Endodermal cell (in vitro differentiated cells): Measurements from ENCODE around the gene FGD4. TPM values are rescaled to one million over a fixed set of nuclear protein-coding genes. Genes with fewer than 3 reads are reported as not detected.

ENCODE experiments used
- DNase-seq: peaks from one replicate; pipeline ENCODE4 v3.0.0-alpha.2; 2017
- H3K27ac ChIP-seq: 2 replicates; pipeline ENCODE4 v1.5.1; 2013; ENCODE audit warnings: mild to moderate bottlenecking, low read depth, low read length, moderate library complexity
- H3K27me3 ChIP-seq: 2 replicates; pipeline ENCODE4 v1.6.1; 2013; ENCODE audit warnings: mild to moderate bottlenecking, low read length, moderate library complexity; ENCODE audit not compliant: insufficient read depth, control insufficient read depth, poor library complexity, severe bottlenecking
- H3K36me3 ChIP-seq: 2 replicates; pipeline ENCODE4 v1.7.0; 2013; ENCODE audit warnings: mild to moderate bottlenecking, low read length, moderate library complexity; ENCODE audit not compliant: control insufficient read depth, insufficient read depth
- H3K4me1 ChIP-seq: one replicate; pipeline ENCODE4 v1.7.0; 2013; ENCODE audit warnings: low read length; ENCODE audit not compliant: control insufficient read depth, insufficient read depth
- H3K4me3 ChIP-seq: 2 replicates; pipeline ENCODE4 v1.5.1; 2013; ENCODE audit warnings: mild to moderate bottlenecking, low read length, moderate library complexity
- H3K9ac ChIP-seq: 2 replicates; pipeline ENCODE4 v1.6.1; 2013; ENCODE audit warnings: mild to moderate bottlenecking, low read length, moderate library complexity; ENCODE audit not compliant: poor library complexity, severe bottlenecking; ENCODE audit errors: extremely low read depth
- H3K9me3 ChIP-seq: 2 replicates; pipeline ENCODE4 v1.6.1; 2013; ENCODE audit warnings: mild to moderate bottlenecking, low read length, moderate library complexity; ENCODE audit not compliant: control insufficient read depth
- H3K27ac Mint-ChIP-seq: 2 replicates; pipeline ENCODE4 v1.8.0; 2020; ENCODE audit warnings: mixed read lengths
- H3K27me3 Mint-ChIP-seq: 2 replicates; pipeline ENCODE4 v1.8.0; 2021; ENCODE audit warnings: mild to moderate bottlenecking, mixed read lengths; ENCODE audit not compliant: insufficient read depth
- H3K36me3 Mint-ChIP-seq: 2 replicates; pipeline ENCODE4 v1.8.0; 2020; ENCODE audit warnings: low read depth, mixed read lengths
- H3K4me1 Mint-ChIP-seq: 2 replicates; pipeline ENCODE4 v1.8.0; 2020; ENCODE audit warnings: mixed read lengths
- H3K4me3 Mint-ChIP-seq: 2 replicates; pipeline ENCODE4 v1.8.0; 2020; ENCODE audit warnings: mild to moderate bottlenecking, moderate library complexity, mixed read lengths
- H3K9me3 Mint-ChIP-seq: 2 replicates; pipeline ENCODE4 v1.8.0; 2020; ENCODE audit warnings: mild to moderate bottlenecking, mixed read lengths
- WGBS, 2 experiments: methylation state at CpG; one replicate each; pipeline versions ENCODE4 v1.1.5 to v1.1.7; 2013; ENCODE audit warnings: missing lambda C conversion rate in 2 of 2, mixed read lengths in 1 of 2; ENCODE audit not compliant: insufficient coverage in 1 of 2, insufficient read length in 1 of 2; 5-methylcytosine and 5-hydroxymethylcytosine counted together
- total RNA-seq, 2 donors: library from RNA; stranded (reverse); fragmentation: NEBNext Ultra II Directional in 1 of 2; extraction: Animal tissue kit (Norgen Biotek cat#: 25700) in 1 of 2; gene quantifications; 2 replicates in 1 of 2; 3 replicates in 1 of 2; pipeline ENCODE4 v1.2.1, GENCODE V29; 2021
- TF ChIP-seq, protein P1 (sequence below): fragments of 200-600 bp; sonication (generic); conservative IDR thresholded peaks from 2 replicates; pipeline ENCODE4 v1.5.0; 2021; ENCODE audit warnings: antibody characterized with exemption, mild to moderate bottlenecking

The FGD4 gene
- total RNA-seq, 2 donors from 2014 or later, result 27.6 to 57.7 TPM

DNA sequence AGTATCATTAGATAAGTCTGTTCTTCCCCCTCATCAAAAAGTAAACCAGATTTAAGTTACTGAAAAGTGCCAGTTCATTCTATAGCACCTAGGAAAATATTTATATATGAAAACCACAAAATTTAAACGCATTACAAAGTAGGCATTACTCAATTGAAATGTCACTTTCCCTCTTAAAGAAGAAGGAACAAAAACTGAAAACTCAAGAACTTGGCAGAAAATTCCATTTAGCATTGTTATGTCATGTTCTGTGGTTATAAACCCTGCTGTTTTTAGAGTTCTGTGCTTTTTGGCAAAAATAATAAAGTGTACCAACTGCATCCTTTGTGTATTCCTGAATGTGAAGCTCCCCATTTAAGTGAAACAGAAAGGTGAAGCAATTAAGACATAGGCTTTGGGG lies 3.6 kb downstream of the FGD4 start:
- Histone ChIP-seq H3K9ac (no peak overlapping the region), H3K27ac (no peak overlapping the region), H3K27me3 (no peaks in the 10 kb centered on the region), H3K36me3 (peaks cover 33% of the 10 kb centered on the region), H3K9me3 (no peaks in the 10 kb centered on the region), H3K4me1 (peaks cover 3% of the 10 kb centered on the region), H3K4me3 (peak overlapping the region; percentile 52)
- no peaks in the 10 kb centered on the region for H3K9me3 Mint-ChIP-seq
- peaks cover 44% of the 10 kb centered on the region for H3K4me1 Mint-ChIP-seq
- 88% methylated on average over 1 of the region's 1 CpG; no CpG with 5 or more reads in 1 of the 2 experiments for WGBS, 2 experiments
- no peaks in the 10 kb centered on the region for H3K27me3 Mint-ChIP-seq
- peak overlapping the region; percentile 89 for H3K4me3 Mint-ChIP-seq
- peaks cover 37% of the 10 kb centered on the region for H3K36me3 Mint-ChIP-seq
- no peak overlapping the region for H3K27ac Mint-ChIP-seq
- no peak for DNase-seq
- TF ChIP-seq, protein P1, sequence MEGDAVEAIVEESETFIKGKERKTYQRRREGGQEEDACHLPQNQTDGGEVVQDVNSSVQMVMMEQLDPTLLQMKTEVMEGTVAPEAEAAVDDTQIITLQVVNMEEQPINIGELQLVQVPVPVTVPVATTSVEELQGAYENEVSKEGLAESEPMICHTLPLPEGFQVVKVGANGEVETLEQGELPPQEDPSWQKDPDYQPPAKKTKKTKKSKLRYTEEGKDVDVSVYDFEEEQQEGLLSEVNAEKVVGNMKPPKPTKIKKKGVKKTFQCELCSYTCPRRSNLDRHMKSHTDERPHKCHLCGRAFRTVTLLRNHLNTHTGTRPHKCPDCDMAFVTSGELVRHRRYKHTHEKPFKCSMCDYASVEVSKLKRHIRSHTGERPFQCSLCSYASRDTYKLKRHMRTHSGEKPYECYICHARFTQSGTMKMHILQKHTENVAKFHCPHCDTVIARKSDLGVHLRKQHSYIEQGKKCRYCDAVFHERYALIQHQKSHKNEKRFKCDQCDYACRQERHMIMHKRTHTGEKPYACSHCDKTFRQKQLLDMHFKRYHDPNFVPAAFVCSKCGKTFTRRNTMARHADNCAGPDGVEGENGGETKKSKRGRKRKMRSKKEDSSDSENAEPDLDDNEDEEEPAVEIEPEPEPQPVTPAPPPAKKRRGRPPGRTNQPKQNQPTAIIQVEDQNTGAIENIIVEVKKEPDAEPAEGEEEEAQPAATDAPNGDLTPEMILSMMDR, result no peak

DNA sequence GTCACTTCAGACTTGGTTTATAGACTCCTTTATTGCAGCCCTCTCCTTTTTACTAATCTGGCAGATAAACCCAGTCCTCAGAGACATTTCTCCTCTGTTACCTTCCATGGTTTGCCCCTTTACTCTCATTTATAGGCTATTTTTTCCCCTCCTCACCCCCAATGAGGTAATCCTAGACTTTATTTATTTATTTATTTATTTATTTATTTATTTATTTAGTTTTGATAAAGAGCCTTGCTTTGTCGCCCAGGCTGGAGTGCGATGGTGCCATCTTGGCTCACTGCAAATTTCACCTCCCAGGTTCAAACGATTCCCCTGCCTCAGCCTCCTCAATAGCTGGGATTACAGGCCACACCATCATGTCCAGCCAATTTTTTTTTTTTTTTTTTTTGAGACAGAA lies 8.4 kb downstream of the FGD4 start:
- H3K4me3 Mint-ChIP-seq, result no peak overlapping the region
- H3K9ac ChIP-seq, result no peak overlapping the region
- H3K27me3 ChIP-seq, result no peaks in the 10 kb centered on the region
- H3K9me3 Mint-ChIP-seq, result no peaks in the 10 kb centered on the region
- peaks cover 47% of the 10 kb centered on the region for H3K36me3 Mint-ChIP-seq
- peak overlapping the region; percentile 6 for H3K27ac Mint-ChIP-seq
- H3K4me3 ChIP-seq, result no peak overlapping the region
- no peak overlapping the region for H3K27ac ChIP-seq
- TF ChIP-seq, protein P1, result no peak
- 67 to 95% methylated on average over 1 to 3 of the region's 3 CpGs for WGBS, 2 experiments
- H3K27me3 Mint-ChIP-seq, result no peaks in the 10 kb centered on the region
- H3K4me1 ChIP-seq, result peaks cover 3% of the 10 kb centered on the region
- DNase-seq, result no peak
- peaks cover 25% of the 10 kb centered on the region for H3K4me1 Mint-ChIP-seq
- no peaks in the 10 kb centered on the region for H3K9me3 ChIP-seq
- H3K36me3 ChIP-seq, result peaks cover 45% of the 10 kb centered on the region

DNA sequence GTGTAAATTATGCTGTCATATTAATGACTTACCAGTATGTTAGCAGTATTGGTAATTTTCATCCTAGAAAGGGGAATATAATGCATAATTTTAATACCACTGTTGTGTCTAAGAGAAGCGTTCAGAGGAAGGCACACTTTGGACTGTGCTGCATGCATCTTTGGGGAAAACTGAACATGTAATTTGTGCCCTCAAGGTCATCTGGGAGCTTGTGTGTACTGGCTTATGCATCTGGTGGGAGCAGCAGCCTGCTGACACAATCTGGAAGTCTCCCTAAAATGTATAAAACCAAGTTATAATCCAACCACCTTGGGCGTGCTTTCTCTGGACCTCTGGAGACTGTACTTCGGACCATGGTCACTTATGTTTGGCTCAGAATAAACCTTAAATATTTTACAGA lies 14.1 kb downstream of the FGD4 start:
- Histone ChIP-seq H3K9ac (no peak overlapping the region), H3K4me3 (no peak overlapping the region), H3K27ac (no peak overlapping the region), H3K36me3 (peaks cover 40% of the 10 kb centered on the region), H3K27me3 (no peaks in the 10 kb centered on the region), H3K9me3 (no peaks in the 10 kb centered on the region), H3K4me1 (peaks cover 4% of the 10 kb centered on the region)
- no peak for DNase-seq
- 93 to 98% methylated on average over 3 of the region's 3 CpGs for WGBS, 2 experiments
- Mint-ChIP-seq H3K27ac (peak overlapping the region; percentile 14), H3K27me3 (no peaks in the 10 kb centered on the region), H3K4me3 (no peak overlapping the region), H3K9me3 (no peaks in the 10 kb centered on the region), H3K4me1 (peaks cover 27% of the 10 kb centered on the region), H3K36me3 (peaks cover 45% of the 10 kb centered on the region)
- TF ChIP-seq, protein P1, result no peak
